Bronchial epithelial cell (primary cell): ENCODE results near the gene TBC1D22A. TPM values are rescaled to one million over a fixed set of nuclear protein-coding genes. Genes with fewer than 3 reads are reported as not detected.

Experiments used
- DNase-seq: peaks from one replicate; pipeline ENCODE4 v3.0.0-alpha.2; 2010; ENCODE audit warnings: low read depth
- FAIRE-seq: peaks from 2 replicates; lab custom pipeline; 2011; peaks lifted over from hg19 to GRCh38; lab: Jason Lieb, UNC
- H3K27me3 ChIP-seq: 2 replicates; pipeline ENCODE4 v1.5.1; 2011; ENCODE audit warnings: low read length; ENCODE audit not compliant: control insufficient read depth, insufficient read depth
- H3K36me3 ChIP-seq: 2 replicates; pipeline ENCODE4 v1.5.1; 2011; ENCODE audit warnings: low read length; ENCODE audit not compliant: control insufficient read depth, insufficient read depth
- H3K4me3 ChIP-seq: 2 replicates; pipeline ENCODE4 v1.5.1; 2011; ENCODE audit warnings: mild to moderate bottlenecking, low read depth, low read length, control low read depth
- total RNA-seq: library from RNA; depleted of rRNA; stranded (reverse); fragments of >200 nt; gene quantifications from 2 replicates; pipeline ENCODE4 v1.2.1, GENCODE V29; 2014
- TF ChIP-seq, protein P1 (sequence below): IDR thresholded peaks from 2 replicates; pipeline ENCODE4 v1.5.1; 2011; ENCODE audit warnings: mild to moderate bottlenecking, moderate library complexity, low read length, control low read depth, inconsistent platforms; ENCODE audit not compliant: insufficient read depth, severe bottlenecking

Gene TBC1D22A
- total RNA-seq, 1 donor from 2014 or later, result 10.0 TPM

GRCh38 chr22:47156352-47157092 is 394.1 kb downstream of the TBC1D22A start:
- no peak overlapping the region for H3K4me3 ChIP-seq
- H3K36me3 ChIP-seq, result no peaks in the 10 kb centered on the region
- H3K27me3 ChIP-seq, result no peaks in the 10 kb centered on the region
- no peak for DNase-seq
- no peak for FAIRE-seq
- TF ChIP-seq, protein P1, sequence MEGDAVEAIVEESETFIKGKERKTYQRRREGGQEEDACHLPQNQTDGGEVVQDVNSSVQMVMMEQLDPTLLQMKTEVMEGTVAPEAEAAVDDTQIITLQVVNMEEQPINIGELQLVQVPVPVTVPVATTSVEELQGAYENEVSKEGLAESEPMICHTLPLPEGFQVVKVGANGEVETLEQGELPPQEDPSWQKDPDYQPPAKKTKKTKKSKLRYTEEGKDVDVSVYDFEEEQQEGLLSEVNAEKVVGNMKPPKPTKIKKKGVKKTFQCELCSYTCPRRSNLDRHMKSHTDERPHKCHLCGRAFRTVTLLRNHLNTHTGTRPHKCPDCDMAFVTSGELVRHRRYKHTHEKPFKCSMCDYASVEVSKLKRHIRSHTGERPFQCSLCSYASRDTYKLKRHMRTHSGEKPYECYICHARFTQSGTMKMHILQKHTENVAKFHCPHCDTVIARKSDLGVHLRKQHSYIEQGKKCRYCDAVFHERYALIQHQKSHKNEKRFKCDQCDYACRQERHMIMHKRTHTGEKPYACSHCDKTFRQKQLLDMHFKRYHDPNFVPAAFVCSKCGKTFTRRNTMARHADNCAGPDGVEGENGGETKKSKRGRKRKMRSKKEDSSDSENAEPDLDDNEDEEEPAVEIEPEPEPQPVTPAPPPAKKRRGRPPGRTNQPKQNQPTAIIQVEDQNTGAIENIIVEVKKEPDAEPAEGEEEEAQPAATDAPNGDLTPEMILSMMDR, result no peak

DNA sequence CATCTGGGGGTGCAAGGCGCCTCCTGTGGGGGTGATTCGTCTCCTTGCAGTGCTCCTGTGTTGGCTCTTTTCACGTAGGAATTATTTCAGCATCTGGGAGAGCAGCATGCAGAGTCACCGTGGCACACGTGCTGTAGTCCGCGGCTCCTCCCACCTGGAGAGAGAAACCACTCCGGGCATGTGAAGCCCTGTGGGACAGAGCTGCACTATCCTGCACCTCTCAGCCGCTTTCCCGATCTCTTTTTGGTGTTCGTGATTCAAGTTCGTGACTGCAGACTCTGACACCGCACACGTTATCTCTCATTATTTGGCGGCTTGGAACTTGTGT is 394.6 kb downstream of the TBC1D22A start:
- TF ChIP-seq, protein P1, result no peak
- H3K27me3 ChIP-seq, result no peaks in the 10 kb centered on the region
- FAIRE-seq (no peak), DNase-seq (no peak)
- no peak overlapping the region for H3K4me3 ChIP-seq
- H3K36me3 ChIP-seq, result no peaks in the 10 kb centered on the region

DNA sequence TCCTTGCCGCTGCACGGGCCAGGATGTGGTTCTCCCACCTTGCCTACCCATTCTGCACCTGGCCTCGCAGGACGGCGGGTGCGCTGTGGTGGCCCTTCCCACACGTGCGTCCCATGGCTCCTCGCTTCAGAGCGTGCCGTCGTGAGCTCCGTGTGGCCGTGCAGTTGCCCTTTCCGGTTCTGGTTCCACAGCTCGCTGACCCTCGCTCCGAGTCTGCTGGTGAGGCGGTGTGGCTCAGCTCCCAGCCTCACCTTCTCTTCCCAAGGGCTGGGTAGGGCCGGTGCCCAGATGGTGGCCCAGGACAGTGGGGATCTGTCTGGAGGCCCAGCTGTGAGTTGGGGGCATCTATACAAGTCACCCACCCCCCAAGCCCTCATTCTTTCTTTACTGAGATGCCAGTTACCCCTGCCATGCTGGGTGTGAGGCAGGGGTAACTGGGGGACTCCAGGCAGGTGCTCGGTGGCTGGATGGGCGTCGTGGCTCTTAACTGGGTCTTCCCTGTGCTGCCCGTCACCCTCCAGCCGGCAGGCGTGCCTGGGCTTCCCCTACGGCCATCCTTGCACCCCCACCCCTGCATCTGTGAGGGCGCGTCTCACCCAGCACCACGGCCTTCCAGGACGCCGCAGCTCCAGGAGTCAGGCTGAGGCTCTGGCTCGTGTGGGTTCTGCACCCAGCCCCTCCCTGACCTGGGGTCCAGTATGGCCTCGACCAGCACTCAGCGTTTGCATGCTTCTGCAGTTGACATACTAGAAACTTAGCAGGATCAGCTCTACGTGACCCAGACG is 395.2 kb downstream of the TBC1D22A start:
- TF ChIP-seq, protein P1, result no peak
- H3K4me3 ChIP-seq, result no peak overlapping the region
- no peaks in the 10 kb centered on the region for H3K36me3 ChIP-seq
- DNase-seq (no peak), FAIRE-seq (no peak)
- H3K27me3 ChIP-seq, result no peaks in the 10 kb centered on the region

- Histone ChIP-seq H3K4me3 (no peak overlapping the region), H3K27me3 (no peaks in the 10 kb centered on the region), H3K36me3 (no peaks in the 10 kb centered on the region)
- DNase-seq (no peak), FAIRE-seq (no peak)
- TF ChIP-seq, protein P1, result no peak
These were observed 396.0 kb downstream of the TBC1D22A start for GRCh38 chr22:47158457-47158856.

GRCh38 chr22:47159592-47159991 is 397.1 kb downstream of the TBC1D22A start:
- H3K36me3 ChIP-seq, result no peaks in the 10 kb centered on the region
- FAIRE-seq, result no peak
- DNase-seq, result no peak
- TF ChIP-seq, protein P1, result no peak
- no peaks in the 10 kb centered on the region for H3K27me3 ChIP-seq
- H3K4me3 ChIP-seq, result no peak overlapping the region
